GM10248 (cell line): Measurements from ENCODE around the gene CLDN12.

Source experiments
- CTCF ChIA-PET: fragments of 300-600 bp; sonication (Branson Sonifier 250); formaldehyde crosslinking; extraction: SDS; loops from one replicate; lab custom pipeline; 2021; ENCODE audit warnings: antibody characterized with exemption; lab: Yijun Ruan, JAX
- POLR2A ChIA-PET: fragments of 350-650 bp; sonication (Branson Sonifier 250); formaldehyde crosslinking; extraction: SDS; loops from one replicate; lab custom pipeline; 2020; ENCODE audit warnings: antibody characterized with exemption; lab: Yijun Ruan, JAX
- DNase-seq: peaks from one replicate; pipeline ENCODE4 v3.0.0; 2012; ENCODE audit errors: extremely low spot score
- CTCF ChIP-seq: IDR thresholded peaks from 2 replicates; pipeline ENCODE4 v1.5.1; 2012; ENCODE audit warnings: mild to moderate bottlenecking, low read depth; ENCODE audit errors: extremely low read depth, missing control alignments, control extremely low read depth

The CLDN12 gene

DNA sequence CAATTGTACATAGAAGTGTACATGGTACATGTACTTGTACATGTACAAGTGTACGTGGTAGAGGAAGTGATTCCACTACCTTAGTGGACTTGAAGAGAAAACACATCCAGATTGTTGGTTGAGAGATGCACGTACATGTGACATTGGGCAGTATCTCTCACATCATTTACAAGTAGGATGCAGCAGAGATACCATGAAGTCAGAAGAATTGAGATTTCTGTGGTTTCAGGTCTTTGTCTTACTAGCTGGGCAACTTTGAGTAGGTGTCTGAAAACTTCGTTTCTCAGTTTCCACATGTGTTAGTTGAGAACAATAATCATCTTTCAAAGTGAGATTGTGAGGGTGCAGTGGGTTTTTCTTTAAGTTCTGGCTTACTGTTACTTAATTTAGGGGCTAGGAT is 21.5 kb downstream of the CLDN12 start:
- DNase-seq, result peak; percentile 36
- ChIA-PET CTCF (interaction anchor here (1.5 kb wide), 1 partner anchor 13 kb away, joined by 3 read pairs; no protein-coding TSS in a partner anchor), POLR2A (no interaction called here)
- TF ChIP-seq CTCF, result no peak

DNA sequence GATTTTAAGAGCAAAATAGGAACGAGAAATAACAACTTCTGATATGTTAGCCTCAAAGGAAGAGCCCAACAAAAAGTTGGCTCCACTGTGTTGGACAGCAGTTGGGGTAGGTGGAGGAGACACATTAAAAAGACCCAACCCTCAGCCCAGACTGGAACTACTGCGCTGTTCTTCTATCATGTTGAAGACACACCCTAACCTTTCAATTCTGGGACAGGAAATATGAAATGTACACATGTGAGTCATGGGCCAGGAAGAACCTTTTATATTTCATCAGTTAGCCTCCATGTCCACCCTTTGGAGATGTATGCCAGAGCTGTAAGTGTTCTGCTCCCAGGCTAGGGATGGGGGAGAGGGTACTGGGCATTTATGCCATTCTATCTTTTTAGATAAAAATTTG is 22.1 kb downstream of the CLDN12 start:
- CTCF ChIA-PET, result interaction anchor here (1.5 to 7.3 kb wide), 4 partner anchors 14 to 271 kb away, joined by 3 to 78 read pairs (median 29); partner anchors contain the start of gene STEAP1
- TF ChIP-seq CTCF, result no peak
- POLR2A ChIA-PET, result no interaction called here
- DNase-seq, result no peak

DNA sequence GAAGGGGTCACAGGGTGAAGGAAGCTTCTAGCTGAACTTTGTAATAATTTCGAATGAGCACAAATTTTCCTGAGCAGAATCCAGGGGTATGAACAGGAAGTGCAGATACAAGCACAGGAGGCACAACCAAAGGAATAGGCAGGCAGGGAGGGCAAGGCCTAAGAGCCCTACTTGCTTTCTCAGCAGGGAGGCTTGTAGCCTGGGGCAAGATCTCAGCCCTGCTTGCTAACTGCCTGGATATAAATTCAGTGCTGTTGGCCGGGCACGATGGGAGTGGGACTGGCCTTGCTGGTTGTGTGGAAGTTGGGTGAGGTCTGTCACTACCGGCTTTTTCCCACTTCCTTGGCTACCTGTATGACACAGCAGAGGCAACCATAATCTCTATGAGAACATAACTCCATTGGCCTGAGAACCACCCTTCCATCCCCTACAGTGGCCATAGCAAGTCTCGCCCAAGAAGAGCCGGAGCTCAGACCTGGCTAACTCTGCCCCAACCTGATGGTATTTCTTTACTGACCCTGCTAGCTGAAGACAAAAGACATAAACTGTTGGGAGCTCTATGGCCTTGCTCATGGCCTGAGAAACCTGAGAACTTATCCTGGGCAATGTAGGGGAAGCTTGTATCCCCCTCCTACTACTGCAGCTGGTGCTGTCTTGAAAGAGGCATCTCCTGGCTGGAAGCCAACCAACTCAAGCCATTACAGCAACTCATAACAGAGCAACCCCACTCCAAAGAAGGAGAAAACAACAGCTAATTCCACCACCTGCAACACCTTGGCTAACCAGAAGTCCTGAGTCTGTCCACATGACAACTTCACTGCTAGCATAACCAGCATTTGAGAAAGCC is 27.6 kb downstream of the CLDN12 start:
- no peak for TF ChIP-seq CTCF
- POLR2A ChIA-PET, result no interaction called here
- DNase-seq, result no peak
- CTCF ChIA-PET, result interaction anchor here (1.0 to 7.3 kb wide), 7 partner anchors 10 to 277 kb away, joined by 3 to 78 read pairs (median 9); partner anchors contain the start of gene STEAP1

GRCh38 chr7:90432752-90433151 is 29.5 kb downstream of the CLDN12 start:
- ChIA-PET CTCF (interaction anchor here (1.1 to 7.3 kb wide), 6 partner anchors 13 to 279 kb away, joined by 3 to 78 read pairs (median 8); partner anchors contain the start of gene STEAP1), POLR2A (no interaction called here)
- DNase-seq, result no peak
- no peak for TF ChIP-seq CTCF

DNA sequence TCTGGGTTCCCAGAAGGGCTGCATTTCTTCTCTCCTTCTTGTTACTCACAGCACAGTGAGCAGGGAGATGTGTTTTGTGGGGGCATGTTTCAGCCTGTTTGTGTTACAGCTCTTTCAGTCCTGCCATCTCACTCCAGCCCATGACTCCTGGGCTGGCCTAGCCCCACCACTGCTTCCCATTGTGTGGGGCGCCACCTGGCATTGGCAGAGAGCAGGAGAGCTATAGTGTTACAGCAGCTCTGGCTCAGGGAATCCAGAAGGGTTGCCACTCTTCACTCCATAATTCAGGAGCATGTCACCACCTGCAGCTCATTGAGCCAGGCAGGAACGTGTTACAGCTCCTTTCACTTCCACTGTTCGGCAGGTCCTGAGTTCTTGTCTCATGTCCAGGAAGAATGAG is 30.0 kb downstream of the CLDN12 start:
- ChIA-PET POLR2A (no interaction called here), CTCF (interaction anchor here (0.7 to 3.2 kb wide), 4 partner anchors 12 to 125 kb away, joined by 3 to 13 read pairs (median 5); no protein-coding TSS in a partner anchor)
- TF ChIP-seq CTCF, result no peak
- DNase-seq, result no peak

DNA sequence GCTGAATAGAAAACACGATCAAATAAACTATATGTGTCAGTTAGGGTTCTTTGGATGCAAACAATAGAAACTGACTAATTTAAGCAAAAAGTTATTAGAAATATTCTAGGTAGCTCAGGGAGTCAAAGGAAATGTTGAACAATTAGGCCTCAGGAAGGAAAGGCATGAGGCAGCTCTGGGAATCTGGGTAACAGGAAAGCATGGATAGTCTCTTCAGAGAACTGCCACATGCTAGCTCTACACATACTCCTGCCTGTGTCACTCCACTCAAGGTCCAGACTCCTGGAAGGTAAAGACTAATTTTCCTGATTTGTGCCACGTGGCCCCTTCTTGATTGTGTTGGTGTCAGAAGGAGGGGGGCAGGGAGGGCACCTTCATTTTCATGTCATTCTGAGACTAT is 42.4 kb downstream of the CLDN12 start:
- no peak for DNase-seq
- TF ChIP-seq CTCF, result no peak
- CTCF ChIA-PET, result interaction anchor here (1.4 to 2.1 kb wide), 4 partner anchors 10 to 21 kb away, joined by 3 to 13 read pairs (median 6); no protein-coding TSS in a partner anchor
- POLR2A ChIA-PET, result no interaction called here
